Coronary artery (tissue), 2 donors: Measurements from ENCODE around the gene KDM5A.

Source experiments
- DNase-seq: peaks from one replicate; pipeline ENCODE4 v3.0.0-alpha.2; 2017; ENCODE audit warnings: low spot score
- H3K27ac ChIP-seq, 2 donors: fragments of 200-600 bp; sonication (generic); one replicate each; pipeline ENCODE4 v1.5.1; 2016 to 2019
- H3K4me3 ChIP-seq: fragments of 200-600 bp; sonication (generic); 2 replicates; pipeline ENCODE4 v1.5.1; 2016; ENCODE audit warnings: mild to moderate bottlenecking, moderate library complexity
- CTCF ChIP-seq: fragments of 200-600 bp; sonication (generic); IDR thresholded peaks from one replicate; pipeline ENCODE4 v1.5.1; 2019; ENCODE audit warnings: antibody characterized with exemption

KDM5A gene

GRCh38 chr12:232731-233614 lies 156.1 kb downstream of the KDM5A start:
- no peak for TF ChIP-seq CTCF
- Histone ChIP-seq H3K27ac (no peak overlapping the region), H3K4me3 (no peak overlapping the region)
- DNase-seq, result peak; percentile 56

GRCh38 chr12:230925-231671 lies 158.0 kb downstream of the KDM5A start:
- no peak overlapping the region for H3K4me3 ChIP-seq
- no peak overlapping the region for H3K27ac ChIP-seq
- no peak for TF ChIP-seq CTCF
- peak; percentile 64 for DNase-seq
